Karpas-422 (cell line): Measurements from ENCODE around the gene PCDHA1. TPM values are rescaled to one million over a fixed set of nuclear protein-coding genes. Genes with fewer than 3 reads are reported as not detected.

Experiments used
- DNase-seq: peaks from one replicate; pipeline ENCODE4 v3.0.0-alpha.2; 2015
- H2AFZ ChIP-seq: fragments of 200-600 bp; sonication (generic); 2 replicates; pipeline ENCODE4 v1.6.1; 2014; ENCODE audit warnings: antibody characterized with exemption, low read length, mixed read lengths
- H3K27ac ChIP-seq: fragments of 200-600 bp; sonication (generic); 2 replicates; pipeline ENCODE4 v1.5.1; 2014; ENCODE audit warnings: mild to moderate bottlenecking, low read length, moderate library complexity
- H3K27me3 ChIP-seq: fragments of 200-600 bp; sonication (generic); 2 replicates; pipeline ENCODE4 v1.6.1; 2014; ENCODE audit warnings: low read length, mixed read lengths
- H3K36me3 ChIP-seq: fragments of 200-600 bp; sonication (generic); 2 replicates; pipeline ENCODE4 v1.6.1; 2014; ENCODE audit warnings: low read length, mixed read lengths; ENCODE audit not compliant: insufficient read depth
- H3K4me1 ChIP-seq: fragments of 200-600 bp; sonication (generic); 2 replicates; pipeline ENCODE4 v1.6.1; 2014; ENCODE audit warnings: mild to moderate bottlenecking, low read length, mixed read lengths
- H3K4me2 ChIP-seq: fragments of 200-600 bp; sonication (generic); 2 replicates; pipeline ENCODE4 v1.6.1; 2014; ENCODE audit warnings: low read length, low read depth, mild to moderate bottlenecking; ENCODE audit not compliant: poor library complexity, severe bottlenecking
- H3K4me3 ChIP-seq: fragments of 200-600 bp; sonication (generic); 2 replicates; pipeline ENCODE4 v1.5.1; 2014; ENCODE audit warnings: mild to moderate bottlenecking, antibody characterized with exemption, low read length, mixed read lengths
- H3K79me2 ChIP-seq: fragments of 200-600 bp; sonication (generic); 2 replicates; pipeline ENCODE4 v1.6.1; 2014; ENCODE audit warnings: mild to moderate bottlenecking, low read length, mixed read lengths
- H3K9ac ChIP-seq: fragments of 200-600 bp; sonication (generic); 2 replicates; pipeline ENCODE4 v1.6.0; 2014; ENCODE audit warnings: low read length
- H3K9me2 ChIP-seq: fragments of 200-600 bp; sonication (generic), shearing (Covaris generic); replicated peaks from 2 replicates; pipeline ENCODE4 v1.6.0; 2014; ENCODE audit warnings: mild to moderate bottlenecking, low read length, moderate library complexity; ENCODE audit not compliant: insufficient read depth
- H3K9me3 ChIP-seq: fragments of 300-700, 200-600 bp; sonication (generic); 2 replicates; pipeline ENCODE4 v1.6.1; 2014; ENCODE audit warnings: low read length, mixed read lengths
- H4K20me1 ChIP-seq: fragments of 200-600 bp; sonication (generic); 2 replicates; pipeline ENCODE4 v1.6.1; 2014; ENCODE audit warnings: mild to moderate bottlenecking, antibody characterized with exemption, low read length, low read depth; ENCODE audit not compliant: insufficient read depth
- total RNA-seq: library from RNA; depleted of rRNA; stranded (reverse); fragments of >200 nt; shearing (Covaris generic); gene quantifications from 2 replicates; pipeline ENCODE4 v1.2.3, GENCODE V29; 2014; ENCODE audit warnings: low replicate concordance

Gene PCDHA1
- total RNA-seq, 1 experiment from 2014 or later = not detected

GRCh38 chr5:140982083-140982716 lies 196.3 kb downstream of the PCDHA1 start:
- no peaks in the 10 kb centered on the region for H3K27me3 ChIP-seq
- no peaks in the 10 kb centered on the region for H3K36me3 ChIP-seq
- H3K27ac ChIP-seq = no peak overlapping the region
- H3K4me3 ChIP-seq = no peak overlapping the region
- H3K9me2 ChIP-seq = no peaks in the 10 kb centered on the region
- no peaks in the 10 kb centered on the region for H3K79me2 ChIP-seq
- H2AFZ ChIP-seq = no peak overlapping the region
- H3K9ac ChIP-seq = no peak overlapping the region
- no peaks in the 10 kb centered on the region for H4K20me1 ChIP-seq
- H3K4me1 ChIP-seq = no peaks in the 10 kb centered on the region
- no peaks in the 10 kb centered on the region for H3K9me3 ChIP-seq
- no peak overlapping the region for H3K4me2 ChIP-seq
- DNase-seq = no peak

GRCh38 chr5:140986117-140986521 lies 200.2 kb downstream of the PCDHA1 start:
- Histone ChIP-seq H3K9me2 (no peaks in the 10 kb centered on the region), H4K20me1 (no peaks in the 10 kb centered on the region), H2AFZ (no peak overlapping the region), H3K36me3 (no peaks in the 10 kb centered on the region), H3K9me3 (no peaks in the 10 kb centered on the region), H3K79me2 (no peaks in the 10 kb centered on the region), H3K4me3 (no peak overlapping the region), H3K27me3 (no peaks in the 10 kb centered on the region), H3K9ac (no peak overlapping the region), H3K27ac (no peak overlapping the region), H3K4me2 (no peak overlapping the region), H3K4me1 (no peaks in the 10 kb centered on the region)
- DNase-seq = no peak

GRCh38 chr5:140988100-140988499 lies 202.2 kb downstream of the PCDHA1 start:
- DNase-seq = no peak
- no peaks in the 10 kb centered on the region for H3K4me1 ChIP-seq
- H3K79me2 ChIP-seq = no peaks in the 10 kb centered on the region
- H3K36me3 ChIP-seq = no peaks in the 10 kb centered on the region
- no peaks in the 10 kb centered on the region for H3K9me3 ChIP-seq
- no peak overlapping the region for H3K27ac ChIP-seq
- no peak overlapping the region for H3K9ac ChIP-seq
- no peak overlapping the region for H2AFZ ChIP-seq
- H3K27me3 ChIP-seq = no peaks in the 10 kb centered on the region
- no peaks in the 10 kb centered on the region for H4K20me1 ChIP-seq
- no peak overlapping the region for H3K4me2 ChIP-seq
- H3K9me2 ChIP-seq = no peaks in the 10 kb centered on the region
- no peak overlapping the region for H3K4me3 ChIP-seq

- Histone ChIP-seq H3K4me1 (no peaks in the 10 kb centered on the region), H3K36me3 (no peaks in the 10 kb centered on the region), H3K79me2 (no peaks in the 10 kb centered on the region), H4K20me1 (no peaks in the 10 kb centered on the region), H3K9me3 (no peaks in the 10 kb centered on the region), H3K9ac (no peak overlapping the region), H3K27me3 (no peaks in the 10 kb centered on the region), H3K27ac (no peak overlapping the region), H3K9me2 (no peaks in the 10 kb centered on the region), H3K4me3 (no peak overlapping the region), H3K4me2 (no peak overlapping the region), H2AFZ (no peak overlapping the region)
- DNase-seq = no peak
These were observed 202.7 kb downstream of the PCDHA1 start for GRCh38 chr5:140988608-140989007.

- no peaks in the 10 kb centered on the region for H3K4me1 ChIP-seq
- no peaks in the 10 kb centered on the region for H3K36me3 ChIP-seq
- H3K27me3 ChIP-seq = no peaks in the 10 kb centered on the region
- no peak overlapping the region for H3K4me2 ChIP-seq
- no peaks in the 10 kb centered on the region for H3K79me2 ChIP-seq
- H3K9me2 ChIP-seq = no peaks in the 10 kb centered on the region
- DNase-seq = no peak
- no peaks in the 10 kb centered on the region for H3K9me3 ChIP-seq
- H4K20me1 ChIP-seq = no peaks in the 10 kb centered on the region
- H2AFZ ChIP-seq = no peak overlapping the region
- H3K27ac ChIP-seq = no peak overlapping the region
- no peak overlapping the region for H3K4me3 ChIP-seq
- no peak overlapping the region for H3K9ac ChIP-seq
These were observed 203.5 kb downstream of the PCDHA1 start for GRCh38 chr5:140989254-140990020.

GRCh38 chr5:140992828-140993227 lies 206.9 kb downstream of the PCDHA1 start:
- H3K4me1 ChIP-seq = no peaks in the 10 kb centered on the region
- no peak overlapping the region for H3K27ac ChIP-seq
- H4K20me1 ChIP-seq = no peaks in the 10 kb centered on the region
- no peak overlapping the region for H3K4me3 ChIP-seq
- no peaks in the 10 kb centered on the region for H3K79me2 ChIP-seq
- H2AFZ ChIP-seq = no peak overlapping the region
- no peak overlapping the region for H3K4me2 ChIP-seq
- no peaks in the 10 kb centered on the region for H3K9me2 ChIP-seq
- H3K9ac ChIP-seq = no peak overlapping the region
- H3K27me3 ChIP-seq = no peaks in the 10 kb centered on the region
- H3K9me3 ChIP-seq = no peaks in the 10 kb centered on the region
- no peak for DNase-seq
- no peaks in the 10 kb centered on the region for H3K36me3 ChIP-seq

- Histone ChIP-seq H3K36me3 (no peaks in the 10 kb centered on the region), H3K4me1 (no peaks in the 10 kb centered on the region), H3K9me3 (no peaks in the 10 kb centered on the region), H3K9ac (no peak overlapping the region), H2AFZ (no peak overlapping the region), H4K20me1 (no peaks in the 10 kb centered on the region), H3K79me2 (no peaks in the 10 kb centered on the region), H3K4me2 (no peak overlapping the region), H3K4me3 (no peak overlapping the region), H3K27ac (no peak overlapping the region), H3K27me3 (no peaks in the 10 kb centered on the region), H3K9me2 (no peaks in the 10 kb centered on the region)
- DNase-seq = no peak
These were observed 210.1 kb downstream of the PCDHA1 start for GRCh38 chr5:140996060-140996459.

- Histone ChIP-seq H3K9me3 (no peaks in the 10 kb centered on the region), H3K4me1 (no peaks in the 10 kb centered on the region), H3K4me3 (no peak overlapping the region), H3K4me2 (no peak overlapping the region), H3K79me2 (no peaks in the 10 kb centered on the region), H2AFZ (no peak overlapping the region), H3K27me3 (no peaks in the 10 kb centered on the region), H3K36me3 (no peaks in the 10 kb centered on the region), H3K27ac (no peak overlapping the region), H3K9me2 (no peaks in the 10 kb centered on the region), H3K9ac (no peak overlapping the region), H4K20me1 (no peaks in the 10 kb centered on the region)
- DNase-seq = no peak
These were observed 213.0 kb downstream of the PCDHA1 start for GRCh38 chr5:140998921-140999410.
